ENCODE results near the gene BANP.

- TF ChIP-seq CTCF (IDR thresholded peaks at IDR 0.05), result no peak
- TF ChIP-seq POLR2A (IDR thresholded peaks at IDR 0.05), result no peak
These were observed 110.3 kb downstream of the BANP start for GRCh38 chr16:88061346-88062110.
